Stomach (tissue), 9 donors: Measurements from ENCODE around the gene HAO2. TPM values are rescaled to one million over a fixed set of nuclear protein-coding genes. Genes with fewer than 3 reads are reported as not detected.

Experiments
- DNase-seq, 2 donors: peaks; one replicate each; pipeline versions ENCODE4 v3.0.0 to v3.0.0-alpha.2; 2013 to 2019
- H3K27ac ChIP-seq, 5 donors: fragments of 200-600 bp in 4 of 5; sonication (generic) in 4 of 5; one replicate each; pipeline ENCODE4 v1.5.1; 2013 to 2019; ENCODE audit warnings: mild to moderate bottlenecking in 1 of 5, moderate library complexity in 1 of 5
- H3K27me3 ChIP-seq, 3 donors: fragments of 200-600 bp; sonication (generic); one replicate each; pipeline ENCODE4 v1.5.1; 2017 to 2019; ENCODE audit warnings: mixed run types in 1 of 3
- H3K36me3 ChIP-seq, 4 donors: fragments of 200-600 bp; sonication (generic); 1 replicate in 3 of 4; 2 replicates in 1 of 4; pipeline ENCODE4 v1.5.1; 2016 to 2019
- H3K4me1 ChIP-seq, 4 donors: fragments of 200-600 bp; sonication (generic); one replicate each; pipeline ENCODE4 v1.5.1; 2016 to 2019
- H3K4me3 ChIP-seq, 4 donors: fragments of 200-600 bp; sonication (generic) in 3 of 4; one replicate each; pipeline ENCODE4 v1.5.1; 2016 to 2019; ENCODE audit warnings: mild to moderate bottlenecking in 1 of 4
- H3K9me3 ChIP-seq, 4 donors: fragments of 200-600 bp; sonication (generic); one replicate each; pipeline ENCODE4 v1.5.1; 2016 to 2019
- EP300 ChIP-seq: sonication (generic); formaldehyde crosslinking; IDR thresholded peaks from one replicate; pipeline ENCODE4 v1.6.1; 2017; ENCODE audit warnings: antibody characterized with exemption
- POLR2A ChIP-seq, 4 donors: fragments of 450-650 bp; IDR thresholded peaks; one replicate each; pipeline ENCODE4 v1.6.1; 2016; ENCODE audit warnings: antibody characterized with exemption in 4 of 4, control low read depth in 2 of 4, mild to moderate bottlenecking in 1 of 4, moderate library complexity in 1 of 4
- POLR2AphosphoS5 ChIP-seq, 3 donors: sonication (generic); formaldehyde crosslinking; IDR thresholded peaks; one replicate each; pipeline ENCODE4 v1.6.1; 2016; ENCODE audit warnings: antibody characterized with exemption in 3 of 3
- whole genome bisulfite sequencing, 5 donors: extraction: QIAGEN DNeasy Blood & Tissue Kit in 3 of 5; methylation state at CpG; one replicate each; pipeline versions ENCODE4 v1.1.5 to v1.1.7; 2013 to 2018; 5-methylcytosine and 5-hydroxymethylcytosine counted together
- intact Hi-C: fragments of 100-400 bp; cut with DNase I; formaldehyde crosslinking; loops from one replicate; pipeline ENCODE4 v1.15.1; 2023; ENCODE audit warnings: low total_unique reads
- polyA plus RNA-seq, 3 donors: library from polyadenylated mRNA; stranded (reverse); fragments of 200-250 nt; gene quantifications; one replicate each; pipeline ENCODE4 v1.2.3, GENCODE V29; 2013
- total RNA-seq, 5 donors: library from RNA; depleted of rRNA; stranded (reverse); fragments of >200 nt; gene quantifications; one replicate each; pipeline versions ENCODE4 v1.1.0 to v1.2.3, GENCODE V29; 2014 to 2016
- TF ChIP-seq, protein P1 (sequence below), 7 experiments: fragments of 450-650 bp in 4 of 7; fragments of 200-600 bp in 3 of 7; sonication (generic) in 3 of 7; IDR thresholded peaks; one replicate each; pipeline ENCODE4 v1.5.1; 2016 to 2019; ENCODE audit warnings: antibody characterized with exemption in 7 of 7, control low read depth in 2 of 7, mild to moderate bottlenecking in 1 of 7
- donor health status: healthy with polysubstance abuse.
- donor health status: Bipolar disorder and iron deficiency.
- donor health status: healthy.

HAO2 gene
- total and polyA plus RNA-seq, 8 donors: 0.73 TPM; not detected in 7

GRCh38 chr1:119384591-119384990 lies 16.0 kb downstream of the HAO2 start:
- no peak for DNase-seq
- 90 to 97% (median 95%) methylated on average over 4 of the region's 4 CpGs for WGBS, 5 donors
- H3K27me3 ChIP-seq: no peaks in the 10 kb centered on the region
- no peaks in the 10 kb centered on the region for H3K9me3 ChIP-seq
- H3K27ac ChIP-seq: no peak overlapping the region
- TF ChIP-seq EP300 (no peak), POLR2AphosphoS5 (IDR thresholded peaks at IDR 0.05) (no peak), POLR2A (IDR thresholded peaks at IDR 0.05) (no peak)
- TF ChIP-seq, protein P1, sequence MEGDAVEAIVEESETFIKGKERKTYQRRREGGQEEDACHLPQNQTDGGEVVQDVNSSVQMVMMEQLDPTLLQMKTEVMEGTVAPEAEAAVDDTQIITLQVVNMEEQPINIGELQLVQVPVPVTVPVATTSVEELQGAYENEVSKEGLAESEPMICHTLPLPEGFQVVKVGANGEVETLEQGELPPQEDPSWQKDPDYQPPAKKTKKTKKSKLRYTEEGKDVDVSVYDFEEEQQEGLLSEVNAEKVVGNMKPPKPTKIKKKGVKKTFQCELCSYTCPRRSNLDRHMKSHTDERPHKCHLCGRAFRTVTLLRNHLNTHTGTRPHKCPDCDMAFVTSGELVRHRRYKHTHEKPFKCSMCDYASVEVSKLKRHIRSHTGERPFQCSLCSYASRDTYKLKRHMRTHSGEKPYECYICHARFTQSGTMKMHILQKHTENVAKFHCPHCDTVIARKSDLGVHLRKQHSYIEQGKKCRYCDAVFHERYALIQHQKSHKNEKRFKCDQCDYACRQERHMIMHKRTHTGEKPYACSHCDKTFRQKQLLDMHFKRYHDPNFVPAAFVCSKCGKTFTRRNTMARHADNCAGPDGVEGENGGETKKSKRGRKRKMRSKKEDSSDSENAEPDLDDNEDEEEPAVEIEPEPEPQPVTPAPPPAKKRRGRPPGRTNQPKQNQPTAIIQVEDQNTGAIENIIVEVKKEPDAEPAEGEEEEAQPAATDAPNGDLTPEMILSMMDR (IDR thresholded peaks at IDR 0.05): no peak
- intact Hi-C loops: no loop called here
- no peak overlapping the region for H3K4me3 ChIP-seq
- no peaks in the 10 kb centered on the region for H3K4me1 ChIP-seq
- H3K36me3 ChIP-seq: no peaks in the 10 kb centered on the region

DNA sequence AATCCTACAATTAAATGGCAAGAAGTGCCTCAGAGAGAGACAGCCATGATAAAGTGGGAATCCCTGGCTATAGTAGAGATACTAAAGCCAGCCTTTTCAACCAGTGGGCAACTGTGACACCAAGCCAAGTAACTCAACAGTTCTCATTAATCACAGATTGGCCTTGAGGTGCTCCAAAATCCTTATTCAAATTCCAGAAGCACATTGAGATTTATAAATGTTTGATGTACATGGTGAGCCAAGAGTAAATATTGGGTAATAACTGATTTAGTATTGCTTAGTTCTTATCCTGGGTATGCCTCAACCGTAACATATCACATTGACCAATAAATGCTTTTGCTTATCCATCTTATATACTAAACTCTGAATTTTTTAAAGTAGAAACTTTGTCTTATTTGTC lies 17.1 kb downstream of the HAO2 start:
- H3K27me3 ChIP-seq: no peaks in the 10 kb centered on the region
- H3K36me3 ChIP-seq: no peaks in the 10 kb centered on the region
- TF ChIP-seq, protein P1 (IDR thresholded peaks at IDR 0.05): no peak
- TF ChIP-seq EP300: no peak
- no peak for TF ChIP-seq POLR2AphosphoS5 (IDR thresholded peaks at IDR 0.05)
- TF ChIP-seq POLR2A (IDR thresholded peaks at IDR 0.05): no peak
- H3K4me1 ChIP-seq: no peaks in the 10 kb centered on the region
- WGBS, 5 donors: 64 to 76% (median 69%) methylated on average over 1 of the region's 1 CpG
- no peak for DNase-seq
- H3K27ac ChIP-seq: no peak overlapping the region
- intact Hi-C loops: no loop called here
- no peaks in the 10 kb centered on the region for H3K9me3 ChIP-seq
- no peak overlapping the region for H3K4me3 ChIP-seq

DNA sequence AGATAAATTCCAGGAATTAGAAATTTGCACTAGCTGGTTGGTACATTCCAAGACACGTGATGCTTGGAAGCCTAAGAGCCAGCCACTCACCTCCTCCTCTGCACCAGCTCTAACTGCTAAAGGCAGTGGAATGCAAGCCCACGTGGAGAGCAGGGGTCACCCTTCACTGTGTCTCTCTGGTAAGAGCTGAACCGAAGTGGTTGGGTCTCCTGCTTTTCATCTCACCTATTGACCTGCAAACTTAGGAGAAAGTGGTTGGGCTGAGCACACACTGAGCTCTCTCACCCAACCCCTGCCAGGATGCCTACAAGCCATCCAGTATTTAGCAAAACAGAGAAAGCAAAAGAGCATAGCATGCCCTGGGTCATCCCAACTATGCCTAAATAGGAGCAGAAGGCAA lies 19.3 kb downstream of the HAO2 start:
- Histone ChIP-seq H3K4me3 (no peak overlapping the region), H3K9me3 (no peaks in the 10 kb centered on the region), H3K36me3 (no peaks in the 10 kb centered on the region), H3K27me3 (no peaks in the 10 kb centered on the region), H3K27ac (no peak overlapping the region), H3K4me1 (no peaks in the 10 kb centered on the region)
- WGBS, 5 donors: 26 to 35% (median 31%) methylated on average over 3 of the region's 3 CpGs
- intact Hi-C loops: no loop called here
- no peak for DNase-seq
- TF ChIP-seq POLR2AphosphoS5 (IDR thresholded peaks at IDR 0.05) (no peak), POLR2A (IDR thresholded peaks at IDR 0.05) (no peak), EP300 (no peak)
- TF ChIP-seq, protein P1 (IDR thresholded peaks at IDR 0.05): no peak

DNA sequence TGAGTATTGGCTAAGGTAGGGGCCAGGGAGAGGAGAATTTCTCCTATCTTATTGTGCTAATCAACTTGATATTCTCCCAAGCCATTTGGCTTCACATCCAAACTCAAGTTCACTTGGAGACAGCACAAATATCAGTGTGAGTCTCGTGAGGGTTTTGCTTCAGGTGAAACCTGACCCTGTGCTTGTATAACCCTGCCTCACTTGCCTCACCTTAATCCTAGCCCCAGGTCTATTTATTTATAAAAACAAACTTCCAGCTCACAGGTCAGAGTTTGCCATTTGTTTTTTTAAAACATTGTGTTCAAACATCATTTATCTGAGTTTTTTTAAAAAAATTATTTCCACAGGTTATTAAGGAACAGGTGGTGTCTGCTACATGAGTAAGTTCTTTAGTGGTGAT lies 19.9 kb downstream of the HAO2 start:
- Histone ChIP-seq H3K4me3 (no peak overlapping the region), H3K36me3 (no peaks in the 10 kb centered on the region), H3K27ac (no peak overlapping the region), H3K9me3 (no peaks in the 10 kb centered on the region), H3K4me1 (no peaks in the 10 kb centered on the region), H3K27me3 (no peaks in the 10 kb centered on the region)
- intact Hi-C loops: no loop called here
- DNase-seq: no peak
- WGBS, 5 donors: 18 to 24% (median 19%) methylated on average over 1 of the region's 1 CpG
- TF ChIP-seq, protein P1 (IDR thresholded peaks at IDR 0.05): no peak
- TF ChIP-seq POLR2AphosphoS5 (IDR thresholded peaks at IDR 0.05) (no peak), POLR2A (IDR thresholded peaks at IDR 0.05) (no peak), EP300 (no peak)
